ENCODE results near the gene SPON2.

The SPON2 gene

GRCh38 chr4:1172971-1173757 is 781 bp upstream of the SPON2 start:
- in situ Hi-C loops (cut with HindIII; ENCODE audit: low sequenced_read_pairs): no loop called here

GRCh38 chr4:1171311-1172227 is 814 bp downstream of the SPON2 start:
- in situ Hi-C loops (cut with HindIII; ENCODE audit: low sequenced_read_pairs): no loop called here

- in situ Hi-C loops (cut with HindIII; ENCODE audit: low sequenced_read_pairs): no loop called here
Measured at GRCh38 chr4:1170976-1171310, 1.4 kb downstream of the SPON2 start.

- in situ Hi-C loops (cut with HindIII; ENCODE audit: low sequenced_read_pairs): no loop called here
Measured at GRCh38 chr4:1170156-1170975, 2.0 kb downstream of the SPON2 start.

GRCh38 chr4:1169691-1170096 is 2.7 kb downstream of the SPON2 start:
- in situ Hi-C loops (cut with HindIII; ENCODE audit: low sequenced_read_pairs): no loop called here

- in situ Hi-C loops (cut with HindIII; ENCODE audit: low sequenced_read_pairs): no loop called here
Measured at GRCh38 chr4:1169171-1169671, 3.2 kb downstream of the SPON2 start.

- in situ Hi-C loops (cut with HindIII; ENCODE audit: low sequenced_read_pairs): no loop called here
Measured at GRCh38 chr4:1168191-1169101, 3.9 kb downstream of the SPON2 start.

- in situ Hi-C loops (cut with HindIII; ENCODE audit: low sequenced_read_pairs): no loop called here
Measured at GRCh38 chr4:1167244-1167949, 5.0 kb downstream of the SPON2 start.

- in situ Hi-C loops (cut with HindIII; ENCODE audit: low sequenced_read_pairs): no loop called here
Measured at GRCh38 chr4:1166509-1167243, 5.7 kb downstream of the SPON2 start.

GRCh38 chr4:1164956-1165545 is 7.3 kb downstream of the SPON2 start:
- in situ Hi-C loops (cut with HindIII; ENCODE audit: low sequenced_read_pairs): no loop called here

- in situ Hi-C loops (cut with HindIII; ENCODE audit: low sequenced_read_pairs): no loop called here
Measured at GRCh38 chr4:1164444-1164843, 7.9 kb downstream of the SPON2 start.

GRCh38 chr4:1164040-1164439 is 8.3 kb downstream of the SPON2 start:
- in situ Hi-C loops (cut with HindIII; ENCODE audit: low sequenced_read_pairs): no loop called here

- in situ Hi-C loops (cut with HindIII; ENCODE audit: low sequenced_read_pairs): no loop called here
Measured at GRCh38 chr4:1160351-1160750, 12.0 kb downstream of the SPON2 start.

- in situ Hi-C loops (cut with HindIII; ENCODE audit: low sequenced_read_pairs): no loop called here
Measured at GRCh38 chr4:1156069-1156468, 16.3 kb downstream of the SPON2 start.

- in situ Hi-C loops (cut with HindIII; ENCODE audit: low sequenced_read_pairs): no loop called here
Measured at GRCh38 chr4:1155314-1155713, 17.1 kb downstream of the SPON2 start.

- in situ Hi-C loops (cut with HindIII; ENCODE audit: low sequenced_read_pairs): no loop called here
Measured at GRCh38 chr4:1154523-1155182, 17.7 kb downstream of the SPON2 start.

- in situ Hi-C loops (cut with HindIII; ENCODE audit: low sequenced_read_pairs): no loop called here
Measured at GRCh38 chr4:1154126-1154522, 18.3 kb downstream of the SPON2 start.

GRCh38 chr4:1153567-1154090 is 18.8 kb downstream of the SPON2 start:
- in situ Hi-C loops (cut with HindIII; ENCODE audit: low sequenced_read_pairs): no loop called here

Data from DLD1 (cell line).